Mononuclear cell (primary cell): ENCODE data around the gene SAMD14. TPM values are rescaled to one million over a fixed set of nuclear protein-coding genes. Genes with fewer than 3 reads are reported as not detected.

Experiments used
- H3K27me3 ChIP-seq: 2 replicates; pipeline ENCODE4 v1.6.0; 2011; ENCODE audit warnings: low read length, control low read depth; ENCODE audit not compliant: insufficient read depth
- H3K4me1 ChIP-seq: 2 replicates; pipeline ENCODE4 v1.5.1; 2011; ENCODE audit warnings: mild to moderate bottlenecking, low read length, control low read depth; ENCODE audit not compliant: insufficient read depth
- H3K4me3 ChIP-seq: 2 replicates; pipeline ENCODE4 v1.5.1; 2011; ENCODE audit warnings: mild to moderate bottlenecking, low read length, moderate library complexity
- H3K9me3 ChIP-seq: 2 replicates; pipeline ENCODE4 v1.5.1; 2011; ENCODE audit warnings: low read depth, mild to moderate bottlenecking, control low read depth, low read length
- total RNA-seq: library from RNA; depleted of rRNA; stranded (reverse); fragments of >200 nt; gene quantifications from one replicate; pipeline ENCODE4 v1.2.3, GENCODE V29; 2012

The SAMD14 gene
- total RNA-seq, 1 donor = 0.63 TPM

DNA sequence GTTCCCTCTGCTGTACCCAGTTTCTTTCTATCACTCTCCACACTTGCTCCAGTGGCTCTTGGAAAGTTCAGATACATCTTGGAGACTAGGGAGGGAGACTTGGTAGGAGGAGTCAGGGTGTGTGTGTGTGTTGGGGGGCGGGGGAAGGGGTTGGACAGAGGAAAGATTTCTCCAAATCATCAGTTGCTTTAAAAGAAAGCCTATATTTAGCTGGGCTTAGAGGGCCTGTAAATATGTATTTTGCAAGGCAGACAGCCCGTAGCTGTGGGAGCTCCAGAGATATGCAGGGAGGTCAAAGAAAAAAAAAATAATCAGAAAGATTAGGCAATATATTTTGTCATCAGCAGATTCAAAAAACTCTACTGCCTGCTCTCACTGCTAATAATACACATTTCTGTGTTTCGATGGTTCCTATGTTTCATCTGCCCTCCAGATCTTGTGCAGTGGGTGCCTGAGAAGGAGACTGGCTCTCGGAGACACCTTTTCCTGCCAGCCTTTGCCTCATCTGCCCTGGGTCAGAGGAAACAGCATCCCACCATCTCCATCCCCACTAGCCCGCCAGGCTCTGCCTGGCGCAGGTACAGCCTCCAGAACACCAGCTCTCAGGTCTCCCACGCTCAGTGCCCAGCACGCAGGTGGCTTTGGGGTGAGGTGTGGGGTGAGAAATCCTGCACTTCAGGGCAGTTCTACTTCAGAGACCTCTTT is 25.3 kb upstream of the SAMD14 start:
- peaks cover 47% of the 10 kb centered on the region for H3K4me1 ChIP-seq
- H3K9me3 ChIP-seq = no peaks in the 10 kb centered on the region
- no peaks in the 10 kb centered on the region for H3K27me3 ChIP-seq
- no peak overlapping the region for H3K4me3 ChIP-seq

DNA sequence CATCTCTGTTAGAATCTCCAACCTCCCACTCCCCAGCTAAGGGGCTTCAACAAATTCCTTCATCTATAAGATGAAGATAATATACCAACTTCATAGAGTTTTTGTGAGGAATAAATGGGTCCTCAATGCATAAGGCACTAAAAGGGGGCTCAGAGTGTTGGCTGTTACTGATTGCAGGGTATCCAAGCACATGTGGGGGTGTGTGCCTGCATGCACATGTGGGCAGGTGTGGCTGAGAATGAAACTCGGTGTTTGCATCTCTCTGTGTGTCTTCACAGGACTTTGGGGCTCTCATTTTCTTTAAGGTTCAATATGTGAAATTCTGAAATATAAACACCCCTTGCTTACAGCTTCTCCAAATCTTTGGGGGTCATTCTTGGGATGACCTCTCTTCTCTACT is 24.6 kb upstream of the SAMD14 start:
- no peaks in the 10 kb centered on the region for H3K27me3 ChIP-seq
- H3K4me1 ChIP-seq = peaks cover 47% of the 10 kb centered on the region
- H3K9me3 ChIP-seq = no peaks in the 10 kb centered on the region
- H3K4me3 ChIP-seq = no peak overlapping the region

GRCh38 chr17:50153650-50154575 is 24.0 kb upstream of the SAMD14 start:
- no peaks in the 10 kb centered on the region for H3K27me3 ChIP-seq
- no peak overlapping the region for H3K4me3 ChIP-seq
- no peaks in the 10 kb centered on the region for H3K9me3 ChIP-seq
- H3K4me1 ChIP-seq = peaks cover 47% of the 10 kb centered on the region

GRCh38 chr17:50152736-50153135 is 22.8 kb upstream of the SAMD14 start:
- H3K9me3 ChIP-seq = no peaks in the 10 kb centered on the region
- H3K4me3 ChIP-seq = no peak overlapping the region
- H3K27me3 ChIP-seq = no peaks in the 10 kb centered on the region
- H3K4me1 ChIP-seq = peaks cover 44% of the 10 kb centered on the region

DNA sequence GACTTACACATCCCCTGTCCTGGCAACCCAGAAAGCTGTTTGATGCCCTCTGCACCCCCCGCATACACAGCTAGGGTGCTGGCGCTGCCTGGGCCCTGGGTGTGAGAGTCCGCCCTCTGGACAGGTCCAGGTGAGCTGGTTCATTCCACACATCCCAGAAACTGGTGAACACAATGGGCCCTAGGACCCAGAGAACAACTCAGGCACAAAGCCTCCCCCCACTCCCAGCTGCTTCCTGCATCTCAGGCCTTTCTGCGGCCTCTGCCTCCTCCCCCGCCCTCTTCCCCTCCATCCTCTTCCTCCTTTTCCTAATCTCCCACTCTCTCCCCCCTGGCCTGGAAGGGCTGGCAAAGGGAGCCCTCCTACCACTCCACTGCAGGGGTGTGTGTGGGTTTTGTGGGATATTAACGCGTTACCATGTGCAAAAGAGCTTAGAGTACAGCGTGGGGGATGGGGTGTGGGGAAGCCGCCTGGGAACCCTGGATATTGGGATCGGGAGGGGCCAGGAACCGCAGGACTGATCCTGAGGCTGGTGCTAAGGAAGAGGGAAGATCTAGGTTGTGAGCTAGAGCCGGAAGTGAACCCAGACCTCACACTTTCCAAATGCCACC is 22.1 kb upstream of the SAMD14 start:
- Histone ChIP-seq H3K4me1 (peaks cover 49% of the 10 kb centered on the region), H3K4me3 (peak overlapping the region; percentile 91), H3K27me3 (no peaks in the 10 kb centered on the region), H3K9me3 (no peaks in the 10 kb centered on the region)

DNA sequence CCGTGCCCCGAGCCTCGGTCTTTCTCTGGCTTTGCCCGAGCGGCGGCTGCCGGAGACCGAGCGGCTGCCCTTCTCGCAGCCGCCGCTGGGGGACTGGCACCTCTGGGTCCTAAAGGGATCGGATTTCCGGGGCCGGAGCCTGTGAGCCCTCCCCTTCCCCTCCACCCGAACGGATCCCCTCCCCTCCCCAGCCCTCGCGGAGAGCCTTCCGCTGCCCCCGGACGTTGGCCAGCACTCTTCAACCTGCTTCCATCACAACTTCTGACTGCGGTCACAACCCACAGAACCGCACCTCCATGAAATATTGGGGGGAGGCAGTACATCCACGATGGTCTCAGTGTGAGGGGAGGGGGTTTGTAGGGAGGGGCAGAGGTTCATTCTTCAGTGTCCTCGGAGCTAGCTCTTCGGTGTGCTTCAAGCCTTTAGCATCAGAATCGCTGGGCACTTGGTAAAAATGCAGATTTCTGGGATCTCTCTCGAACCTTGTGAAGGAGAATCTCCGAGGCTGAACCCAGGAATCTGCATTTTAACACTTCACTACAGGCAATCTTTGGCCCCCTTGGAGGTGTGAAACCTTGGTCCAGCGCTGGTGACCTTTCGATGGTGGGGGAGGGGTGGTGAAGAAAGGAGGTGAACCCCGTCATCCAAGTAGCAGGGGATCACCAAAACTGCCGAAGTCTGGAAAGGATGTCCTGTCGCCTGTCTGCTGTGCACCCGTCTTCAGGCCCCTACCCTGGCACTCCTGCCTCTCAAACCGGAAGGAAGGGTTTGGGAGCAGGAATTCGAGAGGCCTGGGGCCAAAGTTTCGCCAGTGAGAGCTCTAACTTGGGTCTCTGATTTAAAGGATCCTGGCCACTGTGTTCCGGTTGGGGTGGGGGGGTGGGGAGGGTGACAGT is 21.3 kb upstream of the SAMD14 start:
- Histone ChIP-seq H3K4me3 (peak overlapping the region; percentile 91), H3K4me1 (peaks cover 56% of the 10 kb centered on the region), H3K9me3 (no peaks in the 10 kb centered on the region), H3K27me3 (no peaks in the 10 kb centered on the region)

DNA sequence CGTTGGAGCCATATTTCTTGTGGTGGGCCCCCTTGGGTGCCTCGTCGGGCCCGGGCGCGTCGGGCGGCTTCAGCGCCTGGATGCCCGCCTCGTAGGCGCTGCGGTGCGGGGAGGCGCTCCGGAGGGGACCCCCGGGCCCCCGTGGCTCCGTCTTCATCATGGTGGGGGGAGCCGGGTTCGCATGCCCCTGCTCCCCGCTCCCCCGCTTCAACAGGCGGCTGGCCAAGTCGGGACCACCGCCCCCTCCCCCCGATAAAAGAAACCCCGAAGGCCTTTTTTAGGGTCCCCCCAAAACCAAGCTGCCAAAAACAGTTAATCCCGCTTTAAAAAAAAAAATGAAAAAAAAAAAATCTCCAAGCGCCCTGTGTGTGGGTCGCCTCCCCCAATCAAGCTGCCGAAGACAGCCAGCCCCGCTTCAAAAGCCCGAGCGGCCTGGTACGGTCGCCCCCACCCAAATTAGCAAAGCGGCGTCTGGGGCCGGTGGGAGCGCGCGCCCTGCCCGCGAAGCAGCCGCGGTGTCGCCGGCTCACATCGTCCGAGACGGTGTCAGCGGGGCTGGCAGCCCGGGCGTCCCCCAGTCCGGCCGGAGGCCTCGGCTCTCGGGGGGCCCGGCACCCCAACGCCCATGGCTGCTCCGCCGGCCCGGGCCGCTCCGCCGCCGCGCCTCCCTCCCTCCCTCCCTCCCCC is 20.5 kb upstream of the SAMD14 start, which contains the start of gene PPP1R9B:
Gene PPP1R9B (minus strand): TSS at position 324 of the 687 bp plus-strand sequence. CDS start 164 bp downstream, at position 160.
- Histone ChIP-seq H3K4me1 (peaks cover 62% of the 10 kb centered on the region), H3K9me3 (no peaks in the 10 kb centered on the region), H3K4me3 (peak within 1 kb of the TSS; percentile 91), H3K27me3 (no peaks in the 10 kb centered on the region)

- Histone ChIP-seq H3K27me3 (no peaks in the 10 kb centered on the region), H3K4me3 (peak overlapping the region; percentile 91), H3K9me3 (no peaks in the 10 kb centered on the region), H3K4me1 (peaks cover 62% of the 10 kb centered on the region)
Measured at GRCh38 chr17:50149417-50150353, 19.7 kb upstream of the SAMD14 start.

DNA sequence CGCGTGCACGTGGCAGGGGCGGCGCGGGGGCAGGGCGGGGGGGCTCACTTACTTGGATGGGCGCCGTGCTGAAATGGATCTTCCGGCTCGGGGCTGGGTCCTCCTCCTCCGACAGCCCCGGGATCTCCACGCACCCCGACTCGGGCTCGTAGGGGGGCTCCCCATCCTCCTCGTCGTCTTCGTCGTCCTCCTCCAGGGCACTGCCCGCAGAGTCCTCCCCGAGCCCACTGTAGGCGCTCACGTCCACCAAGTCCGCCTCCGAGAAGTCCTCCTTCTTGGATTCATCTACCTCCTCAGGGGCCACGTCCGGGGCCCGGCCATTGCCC is 19.1 kb upstream of the SAMD14 start:
- Histone ChIP-seq H3K9me3 (no peaks in the 10 kb centered on the region), H3K4me3 (peak overlapping the region; percentile 91), H3K27me3 (no peaks in the 10 kb centered on the region), H3K4me1 (peaks cover 62% of the 10 kb centered on the region)

DNA sequence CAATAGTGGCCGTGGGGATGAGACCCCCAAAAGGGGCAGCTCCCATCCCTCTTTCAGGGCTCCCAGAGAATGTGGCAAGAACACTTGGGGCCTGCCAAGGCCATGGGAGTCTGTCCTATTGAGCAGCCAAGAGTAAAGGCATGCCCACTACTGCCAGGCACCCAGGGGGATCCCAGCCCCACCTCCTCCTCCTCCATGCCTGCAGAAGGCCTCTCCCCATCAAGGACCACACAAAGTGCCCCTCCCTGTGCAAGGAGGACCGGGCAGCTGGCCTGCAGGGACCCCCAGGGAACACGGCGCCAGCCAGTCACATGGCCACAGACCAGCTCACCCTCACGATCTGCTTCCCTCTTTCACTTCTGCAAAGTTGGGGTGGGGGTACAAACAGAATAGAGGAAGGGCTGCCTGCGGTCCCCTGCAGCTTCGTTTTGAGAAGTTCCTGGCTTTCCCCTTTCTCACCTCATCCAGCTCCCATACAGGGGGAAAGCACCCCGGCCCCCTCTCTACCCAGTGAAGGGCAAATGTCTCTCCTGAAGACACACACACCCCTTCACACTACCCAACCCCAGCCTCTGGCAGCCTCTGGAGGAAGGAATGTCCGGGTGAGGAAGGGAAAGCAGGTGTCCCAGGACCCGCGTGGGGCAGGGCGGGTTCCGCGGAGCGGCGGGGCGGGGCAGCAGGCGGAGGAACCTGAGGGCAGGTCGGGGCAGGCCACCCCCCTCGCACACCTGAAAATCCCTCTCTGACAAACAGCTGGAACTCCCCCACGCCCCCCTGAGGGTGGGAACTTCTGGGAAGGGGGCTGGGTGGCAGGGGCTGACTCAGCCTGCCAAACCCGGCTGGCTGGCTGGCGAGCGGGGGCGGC is 18.5 kb upstream of the SAMD14 start:
- peaks cover 62% of the 10 kb centered on the region for H3K4me1 ChIP-seq
- H3K27me3 ChIP-seq = no peaks in the 10 kb centered on the region
- H3K4me3 ChIP-seq = peak overlapping the region; percentile 91
- no peaks in the 10 kb centered on the region for H3K9me3 ChIP-seq

- peaks cover 61% of the 10 kb centered on the region for H3K4me1 ChIP-seq
- H3K27me3 ChIP-seq = no peaks in the 10 kb centered on the region
- H3K4me3 ChIP-seq = peak overlapping the region; percentile 91
- no peaks in the 10 kb centered on the region for H3K9me3 ChIP-seq
Measured at GRCh38 chr17:50147841-50148225, 17.9 kb upstream of the SAMD14 start.

GRCh38 chr17:50146927-50147665 is 17.1 kb upstream of the SAMD14 start:
- Histone ChIP-seq H3K9me3 (no peaks in the 10 kb centered on the region), H3K4me1 (peaks cover 61% of the 10 kb centered on the region), H3K27me3 (no peaks in the 10 kb centered on the region), H3K4me3 (peak overlapping the region; percentile 91)
